Neural progenitor cell (in vitro differentiated cells): Measurements from ENCODE around the gene NEUROG3. TPM values are rescaled to one million over a fixed set of nuclear protein-coding genes. Genes with fewer than 3 reads are reported as not detected.

Experiments
- DNase-seq: peaks from one replicate; pipeline ENCODE4 v3.0.0-alpha.2; 2016; ENCODE audit warnings: low spot score
- H2AFZ ChIP-seq: fragments of 200-600 bp; sonication (generic); replicated peaks from 2 replicates; pipeline ENCODE4 v1.6.1; 2016; ENCODE audit warnings: antibody characterized with exemption
- H3F3A ChIP-seq: fragments of 200-600 bp; sonication (generic); 2 replicates; pipeline ENCODE4 v1.6.1; 2016; ENCODE audit warnings: antibody characterized with exemption, low read depth
- H3K27ac ChIP-seq: fragments of 200-600 bp; sonication (generic); 2 replicates; pipeline ENCODE4 v1.5.1; 2016; ENCODE audit warnings: mild to moderate bottlenecking
- H3K27me3 ChIP-seq: fragments of 200-600 bp; sonication (generic); 2 replicates; pipeline ENCODE4 v1.6.1; 2016; ENCODE audit warnings: mild to moderate bottlenecking, moderate library complexity
- H3K36me3 ChIP-seq: fragments of 200-600 bp; sonication (generic); 2 replicates; pipeline ENCODE4 v1.5.1; 2016
- H3K4me1 ChIP-seq: fragments of 200-600 bp; sonication (generic); 2 replicates; pipeline ENCODE4 v1.6.1; 2016; ENCODE audit warnings: mixed run types
- H3K4me2 ChIP-seq: fragments of 200-600 bp; sonication (generic); 2 replicates; pipeline ENCODE4 v1.6.1; 2016
- H3K4me3 ChIP-seq: fragments of 200-600 bp; sonication (generic); 2 replicates; pipeline ENCODE4 v1.5.1; 2016
- H3K79me2 ChIP-seq: fragments of 200-600 bp; sonication (generic); 2 replicates; pipeline ENCODE4 v1.6.1; 2016; ENCODE audit warnings: low read depth
- H3K9ac ChIP-seq: fragments of 200-600 bp; sonication (generic); 2 replicates; pipeline ENCODE4 v1.6.1; 2016
- H3K9me3 ChIP-seq: fragments of 200-600 bp; sonication (generic); 2 replicates; pipeline ENCODE4 v1.5.1; 2016; ENCODE audit warnings: low read depth
- H4K20me1 ChIP-seq: fragments of 200-600 bp; sonication (generic); 2 replicates; pipeline ENCODE4 v1.6.1; 2016; ENCODE audit warnings: low read depth
- H3K27ac Mint-ChIP-seq: 3 replicates; pipeline ENCODE4 v1.8.0; 2021; ENCODE audit warnings: mixed read lengths
- H3K27me3 Mint-ChIP-seq: 2 replicates; pipeline ENCODE4 v1.8.0; 2022; ENCODE audit warnings: low read depth, mild to moderate bottlenecking, inconsistent platforms, moderate library complexity, mixed read lengths; ENCODE audit not compliant: insufficient read depth
- H3K36me3 Mint-ChIP-seq: 3 replicates; pipeline ENCODE4 v1.8.0; 2021; ENCODE audit warnings: mixed read lengths
- H3K4me1 Mint-ChIP-seq: 3 replicates; pipeline ENCODE4 v1.8.0; 2021; ENCODE audit warnings: mixed read lengths
- H3K4me3 Mint-ChIP-seq: 3 replicates; pipeline ENCODE4 v1.8.0; 2021; ENCODE audit warnings: mild to moderate bottlenecking, moderate library complexity, mixed read lengths
- H3K9me3 Mint-ChIP-seq: 3 replicates; pipeline ENCODE4 v1.8.0; 2020; ENCODE audit warnings: mixed read lengths
- EZH2 ChIP-seq: fragments of 200-600 bp; sonication (generic); IDR thresholded peaks from 2 replicates; pipeline ENCODE4 v1.6.1; 2017; ENCODE audit warnings: antibody characterized with exemption, mild to moderate bottlenecking, moderate library complexity
- EZH2phosphoT487 ChIP-seq: fragments of 200-600 bp; sonication (generic); IDR thresholded peaks from 2 replicates; pipeline ENCODE4 v1.6.1; 2017; ENCODE audit warnings: antibody characterized with exemption
- total RNA-seq: library from RNA; depleted of rRNA; stranded (reverse); fragments of >200 nt; gene quantifications from 2 replicates; pipeline ENCODE4 v1.2.3, GENCODE V29; 2015; ENCODE audit warnings: low replicate concordance
- TF ChIP-seq, protein P1 (sequence below): fragments of 200-600 bp; sonication (generic); IDR thresholded peaks from 2 replicates; pipeline ENCODE4 v1.5.1; 2017; ENCODE audit warnings: antibody characterized with exemption, mild to moderate bottlenecking

The NEUROG3 gene
- total RNA-seq, 1 donor from 2014 or later = not detected

DNA sequence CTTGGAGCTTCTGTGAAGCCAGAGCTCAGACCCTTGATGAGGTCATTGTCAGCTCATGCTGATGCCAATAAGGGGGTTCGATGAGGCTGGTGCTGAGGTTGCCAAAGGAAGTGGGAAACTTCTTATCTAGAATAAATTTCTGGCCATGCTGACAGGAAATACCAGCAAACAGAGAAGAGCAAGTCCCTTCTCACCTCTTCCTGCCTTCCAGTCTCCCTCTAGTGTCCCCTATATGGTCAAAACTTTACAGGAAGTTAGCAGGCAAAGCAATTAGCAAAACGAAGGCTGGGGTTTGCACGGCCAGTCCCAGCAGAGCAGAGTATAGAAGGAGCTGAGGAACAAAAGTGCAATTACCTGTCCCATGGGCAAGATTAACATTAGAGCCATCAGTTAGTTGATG is 15.1 kb upstream of the NEUROG3 start:
- H3K36me3 Mint-ChIP-seq = no peaks in the 10 kb centered on the region
- Histone ChIP-seq H3K27ac (no peak overlapping the region), H3K27me3 (peaks cover 57% of the 10 kb centered on the region), H3K4me1 (no peaks in the 10 kb centered on the region), H3K9me3 (no peaks in the 10 kb centered on the region), H3F3A (no peaks in the 10 kb centered on the region), H3K9ac (no peak overlapping the region), H3K36me3 (no peaks in the 10 kb centered on the region), H2AFZ (no peak overlapping the region), H3K4me2 (no peak overlapping the region), H4K20me1 (no peaks in the 10 kb centered on the region), H3K4me3 (no peak overlapping the region), H3K79me2 (no peaks in the 10 kb centered on the region)
- H3K27ac Mint-ChIP-seq = no peak overlapping the region
- no peaks in the 10 kb centered on the region for H3K9me3 Mint-ChIP-seq
- H3K4me3 Mint-ChIP-seq = no peak overlapping the region
- TF ChIP-seq EZH2 (no peak), EZH2phosphoT487 (no peak)
- TF ChIP-seq, protein P1, sequence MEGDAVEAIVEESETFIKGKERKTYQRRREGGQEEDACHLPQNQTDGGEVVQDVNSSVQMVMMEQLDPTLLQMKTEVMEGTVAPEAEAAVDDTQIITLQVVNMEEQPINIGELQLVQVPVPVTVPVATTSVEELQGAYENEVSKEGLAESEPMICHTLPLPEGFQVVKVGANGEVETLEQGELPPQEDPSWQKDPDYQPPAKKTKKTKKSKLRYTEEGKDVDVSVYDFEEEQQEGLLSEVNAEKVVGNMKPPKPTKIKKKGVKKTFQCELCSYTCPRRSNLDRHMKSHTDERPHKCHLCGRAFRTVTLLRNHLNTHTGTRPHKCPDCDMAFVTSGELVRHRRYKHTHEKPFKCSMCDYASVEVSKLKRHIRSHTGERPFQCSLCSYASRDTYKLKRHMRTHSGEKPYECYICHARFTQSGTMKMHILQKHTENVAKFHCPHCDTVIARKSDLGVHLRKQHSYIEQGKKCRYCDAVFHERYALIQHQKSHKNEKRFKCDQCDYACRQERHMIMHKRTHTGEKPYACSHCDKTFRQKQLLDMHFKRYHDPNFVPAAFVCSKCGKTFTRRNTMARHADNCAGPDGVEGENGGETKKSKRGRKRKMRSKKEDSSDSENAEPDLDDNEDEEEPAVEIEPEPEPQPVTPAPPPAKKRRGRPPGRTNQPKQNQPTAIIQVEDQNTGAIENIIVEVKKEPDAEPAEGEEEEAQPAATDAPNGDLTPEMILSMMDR = no peak
- H3K4me1 Mint-ChIP-seq = no peaks in the 10 kb centered on the region
- H3K27me3 Mint-ChIP-seq = peaks cover 10% of the 10 kb centered on the region
- no peak for DNase-seq

DNA sequence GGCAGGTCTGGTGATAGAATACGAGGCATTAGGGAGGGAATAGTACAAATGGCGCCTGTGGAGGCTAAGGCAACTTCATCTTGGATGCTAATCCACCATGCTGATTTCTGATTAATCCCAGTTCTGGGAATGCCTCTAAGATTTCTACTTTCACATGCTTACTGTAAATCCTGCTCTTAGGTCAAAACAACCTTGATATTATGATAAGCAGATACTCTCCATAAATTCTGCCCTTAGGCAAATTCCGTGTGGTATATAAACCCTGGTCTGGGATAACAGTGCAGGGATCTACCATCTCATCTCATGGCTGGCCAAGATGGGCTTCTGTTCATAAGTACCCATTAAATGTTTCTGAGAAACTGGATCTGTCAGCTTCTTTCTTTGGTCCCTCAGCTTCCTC is 11.4 kb upstream of the NEUROG3 start:
- Histone ChIP-seq H3K4me3 (no peak overlapping the region), H3K9ac (no peak overlapping the region), H3K27me3 (peaks cover 95% of the 10 kb centered on the region), H2AFZ (no peak overlapping the region), H3F3A (peaks cover under 1% of the 10 kb centered on the region), H3K4me1 (no peaks in the 10 kb centered on the region), H3K4me2 (no peak overlapping the region), H3K9me3 (no peaks in the 10 kb centered on the region), H3K27ac (no peak overlapping the region), H3K79me2 (no peaks in the 10 kb centered on the region), H4K20me1 (peaks cover 3% of the 10 kb centered on the region), H3K36me3 (no peaks in the 10 kb centered on the region)
- Mint-ChIP-seq H3K9me3 (no peaks in the 10 kb centered on the region), H3K4me3 (no peak overlapping the region), H3K27ac (no peak overlapping the region), H3K36me3 (no peaks in the 10 kb centered on the region), H3K27me3 (peaks cover 28% of the 10 kb centered on the region), H3K4me1 (no peaks in the 10 kb centered on the region)
- no peak for TF ChIP-seq EZH2
- no peak for DNase-seq

DNA sequence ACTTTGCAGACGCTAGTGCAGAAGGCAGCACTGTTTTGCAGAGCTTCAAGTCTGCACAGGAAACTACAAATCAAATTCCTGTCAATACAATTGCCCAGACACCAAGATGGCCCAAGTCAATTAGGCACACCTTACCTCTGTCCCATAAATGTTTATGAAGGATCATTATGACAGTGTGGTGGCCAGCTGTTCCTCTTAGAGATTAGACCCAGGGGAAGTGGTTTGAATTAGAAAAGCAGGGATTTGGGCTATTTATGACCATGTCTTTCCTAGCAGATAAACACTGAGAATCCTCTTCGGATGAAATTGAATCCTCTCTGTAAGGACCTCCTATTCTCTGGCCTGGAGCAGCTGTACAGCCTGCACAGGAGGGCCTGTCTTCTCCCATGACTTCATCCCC is 9.9 kb upstream of the NEUROG3 start:
- TF ChIP-seq EZH2phosphoT487 (no peak), EZH2 (no peak)
- TF ChIP-seq, protein P1 = no peak
- Histone ChIP-seq H3F3A (peaks cover 4% of the 10 kb centered on the region), H3K27me3 (peaks cover 100% of the 10 kb centered on the region), H3K36me3 (no peaks in the 10 kb centered on the region), H3K9ac (no peak overlapping the region), H2AFZ (no peak overlapping the region), H3K79me2 (no peaks in the 10 kb centered on the region), H3K4me2 (no peak overlapping the region), H3K9me3 (no peaks in the 10 kb centered on the region), H3K4me3 (no peak overlapping the region), H3K4me1 (peaks cover 3% of the 10 kb centered on the region), H4K20me1 (peaks cover 18% of the 10 kb centered on the region), H3K27ac (no peak overlapping the region)
- Mint-ChIP-seq H3K27ac (no peak overlapping the region), H3K36me3 (no peaks in the 10 kb centered on the region), H3K27me3 (peaks cover 41% of the 10 kb centered on the region), H3K4me1 (no peaks in the 10 kb centered on the region), H3K9me3 (no peaks in the 10 kb centered on the region), H3K4me3 (no peak overlapping the region)
- DNase-seq = no peak

DNA sequence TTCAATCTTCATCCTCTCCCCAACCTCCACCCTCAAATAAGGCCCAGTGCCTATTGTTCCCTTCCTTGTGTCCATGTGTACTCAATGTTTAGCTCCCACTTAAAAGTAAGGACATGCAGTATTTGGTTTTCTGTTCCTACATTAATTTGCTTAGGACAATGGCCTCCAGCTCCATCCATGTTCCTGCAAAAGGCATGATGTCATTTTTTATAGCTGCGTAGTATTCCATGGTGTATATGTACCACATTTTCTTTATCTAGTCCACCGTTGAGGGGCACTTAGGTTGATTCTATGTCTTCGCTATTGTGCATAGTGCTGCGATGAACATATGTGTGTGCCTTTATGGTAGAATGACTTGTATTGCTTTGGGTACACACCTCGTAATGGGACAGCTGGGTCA is 7.2 kb upstream of the NEUROG3 start:
- Histone ChIP-seq H4K20me1 (peaks cover 44% of the 10 kb centered on the region), H3K79me2 (no peaks in the 10 kb centered on the region), H3K4me2 (no peak overlapping the region), H3F3A (peaks cover 12% of the 10 kb centered on the region), H3K36me3 (no peaks in the 10 kb centered on the region), H3K9me3 (no peaks in the 10 kb centered on the region), H3K4me3 (no peak overlapping the region), H3K27me3 (peaks cover 100% of the 10 kb centered on the region), H3K4me1 (peaks cover 9% of the 10 kb centered on the region), H3K27ac (no peak overlapping the region), H3K9ac (no peak overlapping the region), H2AFZ (no peak overlapping the region)
- Mint-ChIP-seq H3K27me3 (peaks cover 62% of the 10 kb centered on the region), H3K9me3 (no peaks in the 10 kb centered on the region), H3K36me3 (no peaks in the 10 kb centered on the region), H3K4me3 (no peak overlapping the region), H3K4me1 (no peaks in the 10 kb centered on the region), H3K27ac (no peak overlapping the region)
- DNase-seq = no peak
- TF ChIP-seq, protein P1 = no peak
- TF ChIP-seq EZH2phosphoT487 (no peak), EZH2 (no peak)
